HG03457 (cell line): ENCODE measurements around the gene SUN2.

Experiments used
- ATAC-seq: cut with Tn5 transposase; IDR thresholded peaks from one replicate; pipeline ENCODE4 v1.9.1; 2021; ENCODE audit warnings: moderate number of reproducible peaks; ENCODE audit not compliant: unreplicated experiment

The SUN2 gene

GRCh38 chr22:38735465-38736256 lies 20.1 kb downstream of the SUN2 start:
- no peak for ATAC-seq

- no peak for ATAC-seq
Measured at GRCh38 chr22:38735126-38735464, 20.7 kb downstream of the SUN2 start.

GRCh38 chr22:38734421-38735100 lies 21.2 kb downstream of the SUN2 start:
- ATAC-seq: no peak

GRCh38 chr22:38733724-38734381 lies 21.9 kb downstream of the SUN2 start:
- ATAC-seq: no peak

- no peak for ATAC-seq
Measured at GRCh38 chr22:38733329-38733723, 22.5 kb downstream of the SUN2 start.

- ATAC-seq: no peak
Measured at GRCh38 chr22:38732251-38732815, 23.5 kb downstream of the SUN2 start.

- ATAC-seq: no peak
Measured at GRCh38 chr22:38731703-38732161, 24.1 kb downstream of the SUN2 start.

GRCh38 chr22:38730411-38730871 lies 25.4 kb downstream of the SUN2 start:
- no peak for ATAC-seq

GRCh38 chr22:38729946-38730345 lies 25.9 kb downstream of the SUN2 start:
- no peak for ATAC-seq

- ATAC-seq: no peak
Measured at GRCh38 chr22:38728871-38729796, 26.7 kb downstream of the SUN2 start.

- no peak for ATAC-seq
Measured at GRCh38 chr22:38727530-38728451, 28.0 kb downstream of the SUN2 start.

GRCh38 chr22:38727123-38727522 lies 28.7 kb downstream of the SUN2 start:
- ATAC-seq: no peak

- no peak for ATAC-seq
Measured at GRCh38 chr22:38725900-38726655, 29.7 kb downstream of the SUN2 start.

- ATAC-seq: no peak
Measured at GRCh38 chr22:38724926-38725571, 30.7 kb downstream of the SUN2 start.

- no peak for ATAC-seq
Measured at GRCh38 chr22:38724176-38724575, 31.6 kb downstream of the SUN2 start.

GRCh38 chr22:38721551-38721950 lies 34.2 kb downstream of the SUN2 start:
- no peak for ATAC-seq

GRCh38 chr22:38720350-38720749 lies 35.4 kb downstream of the SUN2 start:
- no peak for ATAC-seq

GRCh38 chr22:38719196-38719595 lies 36.6 kb downstream of the SUN2 start:
- no peak for ATAC-seq
